CD4-positive, alpha-beta T cell (primary cell): ENCODE measurements around the gene FIBIN. TPM values are rescaled to one million over a fixed set of nuclear protein-coding genes. Genes with fewer than 3 reads are reported as not detected.
"Not testable (repeated sequence)": the region's sequence is repeated elsewhere in the genome, so short reads cannot be mapped to it uniquely, and the experiment has no call there.

ENCODE experiments used
- ATAC-seq: fragments of 200-7000 bp; cut with Tn5 transposase; one replicate; pipeline ENCODE4 v1.10.0; 2022; ENCODE audit warnings: mild to moderate bottlenecking; ENCODE audit not compliant: poor library complexity
- CTCF ChIA-PET: fragments of 350-600 bp; sonication (Branson Sonifier 250); formaldehyde crosslinking; loops from one replicate; lab custom pipeline; 2021; ENCODE audit warnings: antibody characterized with exemption, inconsistent platforms; lab: Charles Lee
- POLR2A ChIA-PET: fragments of 350-600 bp; sonication (Branson Sonifier 250); formaldehyde crosslinking; loops from one replicate; lab custom pipeline; 2021; ENCODE audit warnings: antibody characterized with exemption, inconsistent platforms; lab: Charles Lee
- DNase-seq, 14 experiments: peaks; one replicate each; pipeline ENCODE4 v3.0.0-alpha.2; 2013 to 2020; ENCODE audit warnings: mixed read lengths in 2 of 14
- H3K27ac ChIP-seq, 2 donors: one replicate each; pipeline versions ENCODE4 v1.5.1 to v1.7.0; 2013; ENCODE audit warnings: low read length in 2 of 2, low read depth in 1 of 2, mild to moderate bottlenecking in 1 of 2
- H3K27me3 ChIP-seq, 2 experiments: 1 replicate in 1 of 2; 2 replicates in 1 of 2; pipeline versions ENCODE4 v1.6.1 to v1.7.0; 2013; ENCODE audit warnings: low read length in 2 of 2, control low read depth in 1 of 2, mild to moderate bottlenecking in 1 of 2, moderate library complexity in 1 of 2; ENCODE audit not compliant: insufficient read depth in 2 of 2, control insufficient read depth in 1 of 2
- H3K36me3 ChIP-seq: one replicate; pipeline ENCODE4 v1.6.1; 2013; ENCODE audit warnings: low read length, control low read depth; ENCODE audit not compliant: insufficient read depth
- H3K4me1 ChIP-seq: one replicate; pipeline ENCODE4 v1.6.1; 2013; ENCODE audit warnings: low read length, control low read depth; ENCODE audit not compliant: insufficient read depth
- H3K4me3 ChIP-seq: one replicate; pipeline ENCODE4 v1.5.1; 2013; ENCODE audit warnings: mild to moderate bottlenecking, low read length, moderate library complexity
- H3K9me3 ChIP-seq, 2 experiments: 1 replicate in 1 of 2; 2 replicates in 1 of 2; pipeline versions ENCODE4 v1.6.1 to v1.7.0; 2013; ENCODE audit warnings: low read length in 2 of 2, mild to moderate bottlenecking in 2 of 2, control low read depth in 1 of 2, moderate library complexity in 1 of 2; ENCODE audit not compliant: control insufficient read depth in 1 of 2, insufficient read depth in 1 of 2
- H3K27ac Mint-ChIP-seq: one replicate; pipeline ENCODE4 v1.8.0; 2020; ENCODE audit warnings: mixed read lengths
- H3K27me3 Mint-ChIP-seq: one replicate; pipeline ENCODE4 v1.8.0; 2021; ENCODE audit warnings: mixed read lengths
- H3K36me3 Mint-ChIP-seq: one replicate; pipeline ENCODE4 v1.8.0; 2021; ENCODE audit warnings: low read depth, mixed read lengths
- H3K4me1 Mint-ChIP-seq: one replicate; pipeline ENCODE4 v1.8.0; 2021; ENCODE audit warnings: low read depth, mixed read lengths
- H3K4me3 Mint-ChIP-seq: one replicate; pipeline ENCODE4 v1.8.0; 2020; ENCODE audit warnings: mild to moderate bottlenecking, mixed read lengths
- H3K9me3 Mint-ChIP-seq: one replicate; pipeline ENCODE4 v1.8.0; 2020; ENCODE audit warnings: mixed read lengths
- intact Hi-C, 2 experiments: fragments of 100-400 bp; cut with DNase I in 1 of 2; cut with micrococcal nuclease in 1 of 2; formaldehyde crosslinking; loops; one replicate each; pipeline versions ENCODE4 v1.15.1 to v1.9.0; 2023 to 2025; cut with DNase I, micrococcal nuclease
- total RNA-seq, 174 experiments: library from RNA in 2 of 174; stranded (reverse) in 2 of 174; gene quantifications; one replicate each; pipeline ENCODE4 v1.2.3 and lab custom pipeline; 2021 to 2026
- TF ChIP-seq, protein P1 (sequence below): fragments of 200-600 bp; IDR thresholded peaks from one replicate; pipeline ENCODE4 v1.8.0; 2022; ENCODE audit warnings: antibody characterized with exemption, mild to moderate bottlenecking

FIBIN gene
- total RNA-seq, 2 experiments from 2014 or later: not detected

DNA sequence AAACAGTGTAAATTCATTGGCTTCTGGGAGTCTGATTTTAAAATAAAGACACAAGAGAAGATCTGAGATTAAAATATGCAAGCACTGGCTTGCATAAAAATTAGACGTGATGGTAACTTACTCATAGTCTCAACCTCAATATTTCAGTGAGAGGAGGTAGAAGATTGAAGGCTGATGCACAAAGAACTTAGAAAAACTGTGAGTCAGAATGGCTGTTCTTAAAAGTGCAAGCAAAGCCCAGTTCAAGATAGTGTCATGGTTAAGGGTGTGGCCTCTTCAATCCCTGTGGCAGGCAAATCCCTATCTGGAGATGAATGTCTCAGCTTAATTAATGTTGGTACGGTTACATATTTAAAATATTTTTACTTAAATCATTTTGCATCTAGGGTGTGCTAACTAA is 33.6 kb upstream of the FIBIN start:
- no peaks in the 10 kb centered on the region for H3K36me3 Mint-ChIP-seq
- ChIA-PET CTCF (no interaction called here), POLR2A (no interaction called here)
- no peaks in the 10 kb centered on the region for H3K27me3 Mint-ChIP-seq
- TF ChIP-seq, protein P1, sequence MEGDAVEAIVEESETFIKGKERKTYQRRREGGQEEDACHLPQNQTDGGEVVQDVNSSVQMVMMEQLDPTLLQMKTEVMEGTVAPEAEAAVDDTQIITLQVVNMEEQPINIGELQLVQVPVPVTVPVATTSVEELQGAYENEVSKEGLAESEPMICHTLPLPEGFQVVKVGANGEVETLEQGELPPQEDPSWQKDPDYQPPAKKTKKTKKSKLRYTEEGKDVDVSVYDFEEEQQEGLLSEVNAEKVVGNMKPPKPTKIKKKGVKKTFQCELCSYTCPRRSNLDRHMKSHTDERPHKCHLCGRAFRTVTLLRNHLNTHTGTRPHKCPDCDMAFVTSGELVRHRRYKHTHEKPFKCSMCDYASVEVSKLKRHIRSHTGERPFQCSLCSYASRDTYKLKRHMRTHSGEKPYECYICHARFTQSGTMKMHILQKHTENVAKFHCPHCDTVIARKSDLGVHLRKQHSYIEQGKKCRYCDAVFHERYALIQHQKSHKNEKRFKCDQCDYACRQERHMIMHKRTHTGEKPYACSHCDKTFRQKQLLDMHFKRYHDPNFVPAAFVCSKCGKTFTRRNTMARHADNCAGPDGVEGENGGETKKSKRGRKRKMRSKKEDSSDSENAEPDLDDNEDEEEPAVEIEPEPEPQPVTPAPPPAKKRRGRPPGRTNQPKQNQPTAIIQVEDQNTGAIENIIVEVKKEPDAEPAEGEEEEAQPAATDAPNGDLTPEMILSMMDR: no peak
- no peak overlapping the region for H3K4me3 Mint-ChIP-seq
- DNase-seq: no peak
- Histone ChIP-seq H3K4me1 (no peaks in the 10 kb centered on the region), H3K27ac (no peak overlapping the region), H3K27me3 (no peaks in the 10 kb centered on the region), H3K4me3 (no peak overlapping the region), H3K9me3 (no peaks in the 10 kb centered on the region), H3K36me3 (no peaks in the 10 kb centered on the region)
- intact Hi-C loops: no loop called here
- no peak for ATAC-seq
- no peak overlapping the region for H3K27ac Mint-ChIP-seq
- H3K4me1 Mint-ChIP-seq: no peaks in the 10 kb centered on the region
- peaks cover 6% of the 10 kb centered on the region for H3K9me3 Mint-ChIP-seq

DNA sequence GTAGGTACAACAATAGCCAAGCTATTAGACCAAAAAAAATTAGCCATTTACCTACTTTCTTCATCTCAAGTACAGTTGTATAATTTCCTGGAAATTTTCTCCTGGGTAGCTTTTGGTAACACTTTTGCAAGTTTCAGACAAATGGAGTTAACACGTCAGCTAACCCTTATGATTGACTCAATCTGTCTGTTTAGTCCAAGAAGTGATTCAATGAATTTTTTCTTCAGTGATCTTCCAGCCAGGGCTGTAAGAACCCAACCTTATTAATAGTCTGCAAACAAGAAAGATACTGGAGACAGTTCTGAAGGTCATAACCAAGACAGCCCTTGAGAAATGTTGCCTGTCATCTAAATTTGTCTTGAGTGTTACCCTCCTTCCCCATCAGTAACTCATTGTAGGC is 30.1 kb upstream of the FIBIN start:
- intact Hi-C loops: no loop called here
- Histone ChIP-seq H3K4me1 (no peaks in the 10 kb centered on the region), H3K27me3 (no peaks in the 10 kb centered on the region), H3K36me3 (no peaks in the 10 kb centered on the region), H3K9me3 (no peaks in the 10 kb centered on the region), H3K27ac (no peak overlapping the region), H3K4me3 (no peak overlapping the region)
- Mint-ChIP-seq H3K9me3 (peaks cover 2% of the 10 kb centered on the region), H3K27me3 (no peaks in the 10 kb centered on the region), H3K27ac (no peak overlapping the region), H3K4me1 (no peaks in the 10 kb centered on the region), H3K36me3 (no peaks in the 10 kb centered on the region), H3K4me3 (no peak overlapping the region)
- DNase-seq (no peak), ATAC-seq (no peak)
- ChIA-PET CTCF (no interaction called here), POLR2A (no interaction called here)
- TF ChIP-seq, protein P1: no peak

DNA sequence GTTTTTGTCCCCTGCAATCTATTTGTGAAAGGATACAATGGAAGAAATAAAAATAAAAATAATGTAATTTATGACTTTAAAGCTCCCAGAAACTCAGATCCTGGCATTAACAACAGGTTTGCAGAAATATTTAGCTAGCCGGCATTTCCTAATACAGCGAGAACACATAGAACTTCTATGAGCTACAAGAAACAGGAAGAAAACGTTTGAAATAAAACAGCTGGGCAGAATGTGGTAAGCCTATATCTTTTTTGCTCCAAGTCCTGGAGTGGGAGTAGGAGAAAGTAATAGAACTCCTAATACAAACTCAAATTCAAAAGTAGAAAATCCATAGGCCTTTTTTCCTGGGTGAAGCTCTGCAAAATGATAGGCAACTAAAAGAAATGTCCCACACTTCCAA is 29.6 kb upstream of the FIBIN start:
- intact Hi-C loops: no loop called here
- no peak for ATAC-seq

DNA sequence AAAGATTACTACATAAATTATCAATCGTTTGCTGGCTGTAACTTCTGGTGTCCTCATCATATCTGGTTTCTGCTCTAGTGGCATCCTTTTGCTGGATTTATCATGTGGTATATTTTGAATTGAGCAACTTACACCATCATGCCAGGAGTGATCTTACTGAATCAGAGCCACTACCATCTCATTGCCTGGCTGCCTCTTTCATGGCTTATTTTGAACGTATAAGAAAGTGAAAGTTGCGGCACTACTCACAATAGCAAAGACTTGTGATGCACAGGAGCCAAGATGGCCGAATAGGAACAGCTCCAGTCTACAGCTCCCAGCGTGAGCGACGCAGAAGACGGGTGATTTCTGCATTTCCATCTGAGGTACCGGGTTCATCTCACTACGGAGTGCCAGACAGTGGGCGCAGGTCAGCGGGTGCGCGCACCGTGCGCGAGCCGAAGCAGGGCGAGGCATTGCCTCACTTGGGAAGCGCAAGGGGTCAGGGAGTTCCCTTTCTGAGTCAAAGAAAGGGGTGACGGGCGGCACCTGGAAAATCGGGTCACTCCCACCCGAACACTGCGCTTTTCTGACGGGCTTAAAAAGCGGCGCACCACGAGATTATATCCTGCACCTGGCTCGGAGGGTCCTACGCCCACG is 28.9 kb upstream of the FIBIN start:
- POLR2A ChIA-PET, H3K9me3 Mint-ChIP-seq, H3K27me3 Mint-ChIP-seq, intact Hi-C loops, H3K27ac Mint-ChIP-seq, H3K27me3 ChIP-seq, DNase-seq, H3K36me3 Mint-ChIP-seq, H3K4me1 ChIP-seq, ATAC-seq, H3K4me1 Mint-ChIP-seq, H3K4me3 Mint-ChIP-seq, H3K27ac ChIP-seq, H3K9me3 ChIP-seq, CTCF ChIA-PET, H3K4me3 ChIP-seq, H3K36me3 ChIP-seq: not testable (repeated sequence)

More for the DNA sequence above, 29.6 kb upstream of the FIBIN start:
- Histone ChIP-seq H3K36me3 (no peaks in the 10 kb centered on the region), H3K27me3 (no peaks in the 10 kb centered on the region), H3K27ac (no peak overlapping the region), H3K4me1 (no peaks in the 10 kb centered on the region), H3K9me3 (no peaks in the 10 kb centered on the region), H3K4me3 (no peak overlapping the region)
- Mint-ChIP-seq H3K4me3 (no peak overlapping the region), H3K36me3 (no peaks in the 10 kb centered on the region), H3K9me3 (peaks cover 2% of the 10 kb centered on the region), H3K4me1 (no peaks in the 10 kb centered on the region), H3K27ac (no peak overlapping the region), H3K27me3 (no peaks in the 10 kb centered on the region)
- DNase-seq: no peak
- POLR2A ChIA-PET: no interaction called here
- TF ChIP-seq, protein P1: no peak
- CTCF ChIA-PET: no interaction called here
